Putamen (tissue), 1 donor: ENCODE measurements around the gene UBQLN1.
"Not testable (repeated sequence)": the region's sequence is repeated elsewhere in the genome, so short reads cannot be mapped to it uniquely, and the experiment has no call there.

Experiments used
- DNase-seq: peaks from one replicate; pipeline ENCODE4 v3.0.0-alpha.2; 2016; ENCODE audit warnings: low spot score

The UBQLN1 gene

DNA sequence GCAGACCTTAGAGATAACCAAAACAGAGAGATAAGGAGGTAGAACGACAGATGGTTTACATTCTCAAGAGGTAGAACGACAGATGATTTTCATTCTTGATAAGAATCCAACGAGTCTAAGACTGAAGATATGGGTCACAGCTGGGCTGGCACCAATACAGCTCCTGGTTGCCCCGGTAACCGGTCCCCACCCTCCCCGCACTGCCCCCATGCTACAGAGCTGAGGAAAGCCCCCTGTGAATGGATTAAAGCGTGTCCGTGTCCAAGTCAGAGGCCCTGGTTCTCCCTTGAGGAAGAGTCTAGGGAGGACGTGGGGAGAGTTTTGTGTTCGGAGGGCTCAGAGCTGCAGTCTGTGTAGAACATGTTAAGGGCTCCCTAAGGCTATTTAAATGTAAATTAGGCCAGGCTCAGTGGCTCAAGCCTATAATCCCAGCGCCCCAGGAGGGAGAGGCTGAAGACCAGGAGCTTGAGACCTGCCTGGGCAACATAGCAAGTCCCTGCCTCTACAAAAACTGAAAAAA lies 76.8 kb downstream of the UBQLN1 start:
- DNase-seq = no peak

DNA sequence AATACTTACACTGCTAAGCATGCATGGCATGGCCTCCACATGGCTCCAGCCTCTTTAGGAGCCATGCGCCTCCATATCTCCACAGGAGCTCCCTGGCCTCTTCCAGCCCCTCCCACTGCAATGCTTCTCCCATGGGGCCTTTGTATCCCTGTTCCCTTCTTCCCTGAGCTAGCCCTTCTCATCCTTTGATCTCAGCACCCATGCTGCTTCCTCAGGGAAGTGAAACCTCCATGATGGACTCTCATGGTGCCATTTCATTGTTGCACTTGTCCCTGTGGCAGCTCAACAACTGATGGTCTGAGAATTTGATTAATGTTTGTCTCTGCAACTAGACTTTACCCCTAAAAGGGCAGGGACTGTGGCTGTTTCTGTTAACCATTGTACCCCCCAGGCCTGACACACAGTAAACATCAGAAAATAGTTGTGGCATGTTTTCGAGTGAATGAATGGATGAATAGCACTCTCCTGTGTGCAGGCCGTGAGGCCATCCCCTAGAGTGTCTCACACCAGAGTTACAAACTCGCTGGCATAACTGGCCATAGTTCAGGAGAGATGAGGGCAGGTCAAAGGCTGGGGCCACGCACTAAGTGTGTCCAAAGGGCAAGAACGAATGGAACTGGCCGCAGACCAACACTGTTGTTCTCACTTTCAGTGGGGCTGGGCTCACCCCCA lies 78.2 kb downstream of the UBQLN1 start:
- DNase-seq = no peak

DNA sequence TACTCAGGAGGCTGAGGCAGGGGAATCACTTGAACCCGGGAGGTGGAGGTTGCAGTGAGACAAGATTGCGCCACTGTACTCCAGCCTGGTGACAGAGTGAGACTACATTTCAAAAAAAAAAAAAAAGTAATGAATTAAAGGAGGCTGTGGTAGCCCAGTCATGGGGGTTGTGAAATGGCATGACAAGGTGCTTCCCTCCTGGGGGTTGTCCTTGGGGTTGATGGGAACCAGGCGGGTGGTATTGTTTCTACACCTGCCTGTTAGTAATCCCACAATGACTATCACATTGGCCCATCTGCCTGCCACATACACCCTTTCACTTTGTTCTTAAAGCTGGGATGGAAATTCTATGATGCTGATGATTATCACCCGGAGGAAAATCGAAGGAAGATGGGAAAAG lies 79.2 kb downstream of the UBQLN1 start:
- no peak for DNase-seq

DNA sequence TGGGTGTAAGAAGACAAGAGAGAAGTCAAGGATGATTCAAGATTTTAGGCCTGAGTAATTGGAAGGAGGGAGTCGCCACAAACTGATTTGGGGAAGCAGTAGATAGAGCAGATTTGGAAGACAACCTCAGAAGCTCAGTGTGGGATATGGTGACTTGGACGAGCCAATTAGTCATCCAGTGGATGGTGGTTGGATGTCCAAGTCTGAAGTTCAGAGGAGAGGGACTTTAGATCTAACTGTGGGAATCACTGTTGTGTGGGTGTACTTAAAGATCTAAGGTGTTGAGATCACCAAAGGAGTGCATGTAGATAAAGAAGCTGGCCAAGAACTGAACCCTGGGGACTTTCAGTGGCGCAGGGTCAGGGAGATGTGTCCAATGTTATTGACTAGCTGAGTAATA lies 82.6 kb downstream of the UBQLN1 start:
- DNase-seq = no peak

DNA sequence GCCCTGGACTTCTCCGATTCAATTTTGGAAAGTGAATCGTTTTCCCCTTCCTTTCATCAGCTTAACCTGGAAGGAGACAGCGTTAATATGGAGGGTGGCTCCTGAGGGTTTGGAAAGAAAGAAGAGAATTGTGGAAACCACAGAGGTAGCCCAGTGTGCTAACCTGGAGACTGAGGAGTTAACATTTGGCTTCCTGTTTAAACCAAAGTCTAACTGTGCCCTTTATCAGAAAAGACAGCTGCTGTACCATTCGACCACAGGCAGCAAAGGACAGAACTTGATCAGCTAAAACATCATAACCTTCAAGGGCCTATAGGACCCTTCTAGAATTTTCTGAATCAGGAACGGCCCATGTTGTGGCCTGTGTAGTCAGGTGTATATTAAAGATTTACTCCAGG lies 84.1 kb downstream of the UBQLN1 start:
- peak; percentile 17 for DNase-seq

DNA sequence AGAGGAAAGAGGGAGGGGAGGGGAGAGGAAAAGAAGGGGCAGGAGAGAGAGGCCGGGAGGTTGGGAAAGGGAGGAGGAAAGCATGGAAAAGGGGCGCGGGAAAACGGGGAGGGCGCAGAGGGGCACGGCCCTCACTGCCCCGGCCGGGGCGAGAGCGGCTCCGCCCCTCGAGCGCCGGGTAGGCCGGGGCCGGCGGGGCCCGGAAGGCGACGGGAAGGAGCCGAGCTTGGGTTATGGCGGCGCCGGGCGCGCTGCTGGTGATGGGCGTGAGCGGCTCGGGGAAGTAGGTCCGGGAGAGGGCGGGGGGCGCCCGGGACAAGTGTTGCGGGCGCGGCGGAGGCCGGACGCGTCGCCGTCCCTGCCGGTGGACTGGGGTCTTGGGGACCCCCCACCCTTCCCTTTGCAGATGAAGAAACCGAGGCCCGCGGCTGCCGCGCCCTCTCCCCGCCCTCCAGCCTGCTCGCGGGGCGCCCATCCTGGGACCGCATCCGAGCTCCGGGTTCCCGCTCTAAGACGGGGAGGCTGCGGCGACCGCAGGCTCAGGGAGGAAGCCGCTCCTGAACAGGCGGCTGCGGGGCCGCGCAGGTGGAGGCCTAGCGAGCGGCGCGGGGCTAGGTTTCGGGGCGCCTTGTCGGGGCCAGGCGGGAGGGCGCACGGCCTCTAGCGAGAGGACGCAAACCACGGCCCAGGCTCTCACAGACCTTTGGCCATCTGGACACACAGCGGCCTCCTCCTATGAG lies 84.6 kb downstream of the UBQLN1 start, which contains the start of gene IDNK:
TSS of gene IDNK (plus strand) at position 205 of the 740 bp plus-strand sequence. CDS start at position 234, 29 bp downstream.
- peak; percentile 75 for DNase-seq

DNA sequence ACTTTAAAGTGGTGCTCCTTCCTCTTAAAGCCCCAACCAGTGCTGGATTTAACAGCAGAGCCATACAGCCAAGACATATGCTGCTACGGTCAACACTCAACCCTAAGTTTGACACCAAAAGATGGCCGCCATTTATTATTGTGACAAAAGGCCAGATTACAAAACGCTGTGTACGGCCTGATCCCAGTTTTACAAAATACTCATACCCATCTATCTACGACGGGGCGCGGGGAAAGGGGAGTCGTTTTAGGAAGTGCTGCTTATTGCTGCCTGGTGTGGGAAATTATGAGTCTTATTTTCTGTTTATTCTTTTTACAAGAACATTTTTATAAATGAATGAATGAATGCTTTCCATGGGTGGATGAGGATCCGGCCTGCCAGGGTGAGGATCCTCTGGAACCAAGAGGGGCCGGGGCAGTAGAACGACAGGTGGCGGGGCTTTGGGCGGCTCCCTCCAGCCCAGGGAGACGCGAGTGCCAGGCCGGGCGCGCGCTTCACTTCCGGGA lies 85.3 kb downstream of the UBQLN1 start:
- DNase-seq = no peak

DNA sequence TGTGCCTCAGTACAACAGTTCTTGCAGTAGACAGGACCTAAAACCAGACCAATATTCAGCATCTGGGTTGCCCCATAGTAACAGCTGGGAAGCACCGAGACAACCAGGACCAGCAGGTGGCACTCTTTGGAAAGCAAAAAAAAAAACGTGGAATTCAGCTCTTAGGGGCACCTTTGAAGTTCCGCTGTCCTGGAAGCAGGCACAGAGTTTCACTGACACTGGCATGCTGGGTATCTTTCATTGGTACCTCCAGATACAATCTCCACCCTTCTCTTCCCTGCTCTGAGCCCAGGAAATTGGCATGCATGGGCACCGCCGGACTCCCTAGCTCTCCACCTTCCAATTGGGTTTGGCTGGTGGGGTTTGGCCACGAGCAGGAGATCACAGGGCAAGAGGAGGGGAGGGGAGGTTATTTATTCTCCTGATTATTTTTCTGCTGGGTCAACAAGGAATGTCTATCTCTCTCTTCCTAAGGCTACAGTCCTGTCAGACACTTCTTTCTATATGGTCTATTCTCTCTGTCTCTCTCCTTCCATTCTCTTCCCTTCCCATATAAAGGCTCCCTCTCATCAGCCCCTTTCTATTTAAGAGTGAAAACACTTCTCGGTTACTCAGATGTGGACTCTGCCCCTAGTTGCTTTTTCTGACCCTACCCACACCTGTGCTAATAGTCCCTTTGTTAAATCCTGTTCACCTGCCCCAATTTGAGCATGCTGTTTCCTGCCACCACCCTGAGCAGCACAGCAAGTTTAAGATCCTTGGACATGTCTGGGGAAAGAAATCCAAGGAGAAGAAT lies 86.7 kb downstream of the UBQLN1 start:
- no peak for DNase-seq

DNA sequence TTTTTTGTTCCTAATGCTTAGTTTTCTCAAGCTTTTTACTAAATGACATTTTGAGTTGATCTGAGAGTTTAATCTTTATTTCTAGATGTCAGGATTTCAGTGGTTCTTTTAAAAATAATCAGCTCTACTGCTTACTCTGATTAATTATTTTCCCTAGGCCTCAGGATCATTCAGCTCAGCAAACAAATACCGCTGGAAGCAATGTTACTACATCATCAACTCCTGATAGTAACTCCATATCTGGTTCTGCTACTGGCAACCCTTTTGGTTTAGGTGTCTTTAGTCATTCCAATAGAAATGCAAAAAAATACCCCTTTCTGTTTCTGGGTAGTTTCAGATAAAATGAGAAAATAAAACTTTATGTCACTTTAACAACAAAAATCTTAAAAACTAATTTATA lies 90.5 kb downstream of the UBQLN1 start:
- no peak for DNase-seq

DNA sequence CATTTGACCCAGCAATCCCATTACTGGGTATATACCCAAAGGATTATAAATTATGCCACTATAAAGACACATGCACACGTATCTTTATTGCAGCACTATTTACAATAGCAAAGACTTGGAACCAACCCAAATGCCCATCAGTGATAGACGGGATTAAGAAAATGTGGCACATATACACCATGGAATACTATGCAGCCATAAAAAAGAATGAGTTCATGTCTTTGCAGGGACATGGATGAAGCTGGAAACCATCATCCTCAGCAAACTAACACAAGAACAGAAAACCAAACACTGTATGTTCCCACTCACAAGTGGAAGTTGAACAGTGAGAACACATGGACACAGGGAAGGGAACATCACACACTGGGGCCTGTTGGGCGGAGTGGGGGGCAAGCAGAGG lies 94.5 kb downstream of the UBQLN1 start:
- not testable (repeated sequence) for DNase-seq
